ENCODE data around the gene POMT2. TPM values are rescaled to one million over a fixed set of nuclear protein-coding genes. Genes with fewer than 3 reads are reported as not detected.

POMT2 gene
- total RNA-seq, 1 experiment from 2014 or later, result 30.4 TPM

DNA sequence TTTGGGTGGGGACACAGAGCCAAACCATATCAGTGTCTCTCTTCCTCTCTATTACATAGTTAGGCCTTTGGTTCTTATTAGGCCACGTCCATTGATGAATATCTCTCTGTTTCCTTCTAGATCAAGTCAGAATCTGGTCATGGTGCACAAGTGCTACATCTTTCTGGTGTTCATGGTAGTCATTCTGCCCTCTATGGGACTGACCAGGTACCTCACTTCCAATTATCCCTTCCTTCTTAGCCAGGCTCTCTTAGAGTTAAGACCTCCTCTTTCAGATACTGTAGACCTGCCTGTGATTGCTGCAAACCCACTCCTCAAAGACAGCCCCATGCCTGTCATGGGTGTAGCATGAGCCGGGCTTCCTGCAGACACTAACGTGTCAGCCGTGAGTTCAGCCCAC lies 74.9 kb downstream of the POMT2 start:
- H3K36me3 ChIP-seq (ENCODE audit: control insufficient read depth, insufficient read depth, low read length), result no peaks in the 10 kb centered on the region
- TF ChIP-seq, protein P1, sequence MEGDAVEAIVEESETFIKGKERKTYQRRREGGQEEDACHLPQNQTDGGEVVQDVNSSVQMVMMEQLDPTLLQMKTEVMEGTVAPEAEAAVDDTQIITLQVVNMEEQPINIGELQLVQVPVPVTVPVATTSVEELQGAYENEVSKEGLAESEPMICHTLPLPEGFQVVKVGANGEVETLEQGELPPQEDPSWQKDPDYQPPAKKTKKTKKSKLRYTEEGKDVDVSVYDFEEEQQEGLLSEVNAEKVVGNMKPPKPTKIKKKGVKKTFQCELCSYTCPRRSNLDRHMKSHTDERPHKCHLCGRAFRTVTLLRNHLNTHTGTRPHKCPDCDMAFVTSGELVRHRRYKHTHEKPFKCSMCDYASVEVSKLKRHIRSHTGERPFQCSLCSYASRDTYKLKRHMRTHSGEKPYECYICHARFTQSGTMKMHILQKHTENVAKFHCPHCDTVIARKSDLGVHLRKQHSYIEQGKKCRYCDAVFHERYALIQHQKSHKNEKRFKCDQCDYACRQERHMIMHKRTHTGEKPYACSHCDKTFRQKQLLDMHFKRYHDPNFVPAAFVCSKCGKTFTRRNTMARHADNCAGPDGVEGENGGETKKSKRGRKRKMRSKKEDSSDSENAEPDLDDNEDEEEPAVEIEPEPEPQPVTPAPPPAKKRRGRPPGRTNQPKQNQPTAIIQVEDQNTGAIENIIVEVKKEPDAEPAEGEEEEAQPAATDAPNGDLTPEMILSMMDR (IDR thresholded peaks at IDR 0.05; ENCODE audit: insufficient read depth in 1 of 2, low read depth in 1 of 2, low read length in 1 of 2, severe bottlenecking in 1 of 2, unreplicated experiment in 1 of 2), result no peak
- no peaks in the 10 kb centered on the region for H3K27me3 ChIP-seq (replicated peaks; ENCODE audit: control insufficient read depth, insufficient read depth, low read length)
- H3K4me3 Mint-ChIP-seq (ENCODE audit: unreplicated experiment), result no peak overlapping the region
- no peaks in the 10 kb centered on the region for H3K4me1 Mint-ChIP-seq (ENCODE audit: low read depth, unreplicated experiment)
- POLR2A ChIA-PET, result no interaction called here
- H3K27ac Mint-ChIP-seq (ENCODE audit: unreplicated experiment), result no peak overlapping the region
- H3K4me1 ChIP-seq, result no peaks in the 10 kb centered on the region
- CTCF ChIA-PET, result no interaction called here
- no peaks in the 10 kb centered on the region for H3K9me3 ChIP-seq
- intact Hi-C loops (cut with micrococcal nuclease; ENCODE audit: unreplicated experiment), result no loop called here
- no peaks in the 10 kb centered on the region for H3K9me3 Mint-ChIP-seq (ENCODE audit: unreplicated experiment)
- no peak for DNase-seq
- no peaks in the 10 kb centered on the region for H3K36me3 Mint-ChIP-seq (ENCODE audit: insufficient read depth, unreplicated experiment)
- H3K4me3 ChIP-seq (ENCODE audit: low read depth, low read length), result no peak overlapping the region
- BruUV-seq (replicated peaks), result no TSS peak
- H3K27me3 Mint-ChIP-seq (ENCODE audit: insufficient read depth, unreplicated experiment), result peaks cover 3% of the 10 kb centered on the region

DNA sequence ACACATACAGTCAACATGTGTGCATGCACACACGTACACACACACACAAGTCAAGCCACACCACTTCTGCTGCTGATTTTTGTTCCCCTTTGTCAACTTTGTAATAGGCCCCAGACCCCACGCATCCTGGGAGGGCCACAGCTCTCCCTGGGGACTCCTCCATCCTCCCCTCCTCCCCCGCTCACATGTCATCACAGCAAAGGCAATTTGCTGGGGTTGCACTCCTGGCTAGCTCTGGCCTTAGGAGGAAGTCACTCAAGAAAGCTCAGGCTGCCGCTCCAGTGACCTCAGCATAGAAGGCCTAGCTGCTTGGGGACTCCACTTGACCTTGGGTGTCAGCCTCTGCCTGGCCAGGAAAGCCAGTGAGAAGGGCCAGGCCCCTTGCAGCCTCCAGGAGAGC lies 76.8 kb downstream of the POMT2 start:
- intact Hi-C loops (cut with micrococcal nuclease; ENCODE audit: unreplicated experiment), result no loop called here
- DNase-seq, result no peak
- Mint-ChIP-seq H3K4me1 (ENCODE audit: low read depth, unreplicated experiment) (no peaks in the 10 kb centered on the region), H3K36me3 (ENCODE audit: insufficient read depth, unreplicated experiment) (no peaks in the 10 kb centered on the region), H3K27me3 (ENCODE audit: insufficient read depth, unreplicated experiment) (peaks cover 3% of the 10 kb centered on the region), H3K27ac (ENCODE audit: unreplicated experiment) (no peak overlapping the region), H3K4me3 (ENCODE audit: unreplicated experiment) (no peak overlapping the region), H3K9me3 (ENCODE audit: unreplicated experiment) (no peaks in the 10 kb centered on the region)
- BruUV-seq (replicated peaks), result no TSS peak
- ChIA-PET POLR2A (no interaction called here), CTCF (no interaction called here)
- H3K27me3 ChIP-seq (replicated peaks; ENCODE audit: control insufficient read depth, insufficient read depth, low read length), result no peaks in the 10 kb centered on the region
- no peaks in the 10 kb centered on the region for H3K4me1 ChIP-seq
- no peaks in the 10 kb centered on the region for H3K36me3 ChIP-seq (ENCODE audit: control insufficient read depth, insufficient read depth, low read length)
- H3K4me3 ChIP-seq (ENCODE audit: low read depth, low read length), result no peak overlapping the region
- H3K9me3 ChIP-seq, result no peaks in the 10 kb centered on the region
- TF ChIP-seq, protein P1 (IDR thresholded peaks at IDR 0.05; ENCODE audit: insufficient read depth in 1 of 2, low read depth in 1 of 2, low read length in 1 of 2, severe bottlenecking in 1 of 2, unreplicated experiment in 1 of 2), result no peak

DNA sequence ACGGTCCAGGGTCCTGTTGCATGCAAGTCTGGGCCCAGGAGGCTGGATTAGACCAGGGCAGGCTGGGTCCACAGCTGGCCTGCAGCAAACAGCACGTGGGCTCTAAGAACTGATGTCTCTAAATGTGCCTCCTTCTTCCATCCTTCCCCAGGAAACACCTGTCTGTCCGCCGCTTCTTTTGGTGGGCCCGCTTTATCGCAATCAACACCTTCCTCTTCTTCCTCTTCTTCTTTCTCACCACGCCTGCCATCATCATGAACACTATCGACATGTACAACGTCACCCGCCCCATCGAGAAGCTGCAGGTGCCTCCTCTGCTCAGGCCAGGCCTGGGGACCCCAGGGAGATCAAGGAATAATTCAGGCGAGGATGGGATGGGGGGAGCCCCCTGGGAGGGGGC lies 77.9 kb downstream of the POMT2 start:
- H3K27ac Mint-ChIP-seq (ENCODE audit: unreplicated experiment), result no peak overlapping the region
- no TSS peak for BruUV-seq (replicated peaks)
- no peaks in the 10 kb centered on the region for H3K4me1 Mint-ChIP-seq (ENCODE audit: low read depth, unreplicated experiment)
- intact Hi-C loops (cut with micrococcal nuclease; ENCODE audit: unreplicated experiment), result no loop called here
- H3K9me3 ChIP-seq, result no peaks in the 10 kb centered on the region
- no peaks in the 10 kb centered on the region for H3K36me3 Mint-ChIP-seq (ENCODE audit: insufficient read depth, unreplicated experiment)
- H3K36me3 ChIP-seq (ENCODE audit: control insufficient read depth, insufficient read depth, low read length), result no peaks in the 10 kb centered on the region
- H3K4me3 Mint-ChIP-seq (ENCODE audit: unreplicated experiment), result no peak overlapping the region
- peaks cover 3% of the 10 kb centered on the region for H3K27me3 Mint-ChIP-seq (ENCODE audit: insufficient read depth, unreplicated experiment)
- ChIA-PET POLR2A (no interaction called here), CTCF (no interaction called here)
- H3K4me3 ChIP-seq (ENCODE audit: low read depth, low read length), result no peak overlapping the region
- TF ChIP-seq, protein P1 (IDR thresholded peaks at IDR 0.05; ENCODE audit: insufficient read depth in 1 of 2, low read depth in 1 of 2, low read length in 1 of 2, severe bottlenecking in 1 of 2, unreplicated experiment in 1 of 2), result no peak
- H3K9me3 Mint-ChIP-seq (ENCODE audit: unreplicated experiment), result no peaks in the 10 kb centered on the region
- no peaks in the 10 kb centered on the region for H3K27me3 ChIP-seq (replicated peaks; ENCODE audit: control insufficient read depth, insufficient read depth, low read length)
- no peaks in the 10 kb centered on the region for H3K4me1 ChIP-seq
- DNase-seq, result no peak
